ENCODE measurements around the gene CCDC60. TPM values are rescaled to one million over a fixed set of nuclear protein-coding genes. Genes with fewer than 3 reads are reported as not detected.
"Not testable (repeated sequence)": the region's sequence is repeated elsewhere in the genome, so short reads cannot be mapped to it uniquely, and the experiment has no call there.

The CCDC60 gene
- total RNA-seq, 1 donor from 2014 or later = not detected

DNA sequence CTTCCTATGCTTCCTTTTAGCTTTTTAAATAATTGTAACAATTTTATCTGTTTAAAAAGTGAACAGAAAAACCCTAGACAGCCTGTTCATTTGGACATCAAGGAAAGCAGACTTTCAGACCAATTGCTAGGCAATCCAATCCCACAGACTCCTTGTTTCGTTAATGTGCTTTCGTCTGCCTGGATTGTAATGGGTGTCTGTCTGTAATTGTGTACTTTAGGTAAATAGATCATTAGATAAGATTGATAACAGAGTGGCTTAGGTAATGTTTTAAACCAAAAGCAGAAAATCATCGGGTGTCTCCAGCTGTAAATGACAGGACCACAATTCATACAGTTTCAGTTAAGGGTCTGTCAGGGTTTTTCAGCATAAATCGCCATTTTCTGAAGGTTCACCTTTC lies 19.6 kb downstream of the CCDC60 start:
- Histone ChIP-seq H3K36me3 (no peaks in the 10 kb centered on the region), H3K27ac (no peak overlapping the region), H3K9me3 (peaks cover 6% of the 10 kb centered on the region), H3K27me3 (no peaks in the 10 kb centered on the region), H3K4me3 (no peak overlapping the region), H3K4me1 (no peaks in the 10 kb centered on the region)
- ATAC-seq = no peak
- no peak for TF ChIP-seq CTCF (IDR thresholded peaks at IDR 0.05)
- intact Hi-C loops (cut with DNase I) = no loop called here
- DNase-seq = no peak

GRCh38 chr12:119360366-119360765 lies 25.8 kb downstream of the CCDC60 start:
- H3K27me3 ChIP-seq; ATAC-seq; H3K4me3 ChIP-seq; intact Hi-C loops (cut with DNase I); H3K36me3 ChIP-seq; H3K27ac ChIP-seq; H3K9me3 ChIP-seq; DNase-seq; H3K4me1 ChIP-seq: not testable (repeated sequence)

DNA sequence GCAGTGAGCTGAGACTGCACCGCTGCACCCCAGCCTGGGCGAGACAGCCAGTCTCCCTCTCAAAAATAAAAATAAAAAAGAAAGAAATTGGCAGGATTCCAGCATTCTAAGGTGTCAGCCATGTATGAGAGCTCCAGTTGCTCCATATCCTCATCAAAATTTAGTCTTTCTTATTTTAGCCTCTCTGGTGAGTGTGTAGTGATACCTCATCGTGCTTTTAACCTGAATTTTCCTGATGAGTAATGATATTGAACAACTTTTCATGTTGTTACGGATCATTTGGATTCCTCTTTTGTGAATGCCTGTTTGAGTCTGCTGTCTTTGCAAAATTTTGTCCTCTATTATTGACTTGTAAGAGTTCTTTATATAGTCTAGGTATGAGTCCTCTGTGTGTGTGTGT lies 28.5 kb downstream of the CCDC60 start:
- Histone ChIP-seq H3K4me3 (no peak overlapping the region), H3K27ac (no peak overlapping the region), H3K9me3 (no peaks in the 10 kb centered on the region), H3K27me3 (no peaks in the 10 kb centered on the region), H3K4me1 (no peaks in the 10 kb centered on the region), H3K36me3 (no peaks in the 10 kb centered on the region)
- intact Hi-C loops (cut with DNase I) = no loop called here
- no peak for TF ChIP-seq CTCF (IDR thresholded peaks at IDR 0.05)
- DNase-seq (no peak), ATAC-seq (no peak)

- H3K4me1 ChIP-seq = no peaks in the 10 kb centered on the region
- DNase-seq (no peak), ATAC-seq (no peak)
- no peak for TF ChIP-seq CTCF (IDR thresholded peaks at IDR 0.05)
- no peak overlapping the region for H3K4me3 ChIP-seq
- H3K36me3 ChIP-seq = no peaks in the 10 kb centered on the region
- intact Hi-C loops (cut with DNase I) = no loop called here
- no peak overlapping the region for H3K27ac ChIP-seq
- H3K27me3 ChIP-seq = no peaks in the 10 kb centered on the region
- no peaks in the 10 kb centered on the region for H3K9me3 ChIP-seq
These were observed 29.0 kb downstream of the CCDC60 start for GRCh38 chr12:119363490-119363889.

- ATAC-seq (no peak), DNase-seq (no peak)
- no peak for TF ChIP-seq CTCF (IDR thresholded peaks at IDR 0.05)
- Histone ChIP-seq H3K27me3 (no peaks in the 10 kb centered on the region), H3K36me3 (no peaks in the 10 kb centered on the region), H3K4me1 (no peaks in the 10 kb centered on the region), H3K9me3 (no peaks in the 10 kb centered on the region), H3K4me3 (no peak overlapping the region), H3K27ac (no peak overlapping the region)
- intact Hi-C loops (cut with DNase I) = no loop called here
These were observed 30.9 kb downstream of the CCDC60 start for GRCh38 chr12:119365451-119365850.

- no peak for TF ChIP-seq CTCF (IDR thresholded peaks at IDR 0.05)
- no peak for DNase-seq
- H3K36me3 ChIP-seq = no peaks in the 10 kb centered on the region
- H3K4me3 ChIP-seq = no peak overlapping the region
- no peaks in the 10 kb centered on the region for H3K27me3 ChIP-seq
- intact Hi-C loops (cut with DNase I) = no loop called here
- no peak for ATAC-seq
- H3K9me3 ChIP-seq = no peaks in the 10 kb centered on the region
- H3K27ac ChIP-seq = no peak overlapping the region
- H3K4me1 ChIP-seq = no peaks in the 10 kb centered on the region
These were observed 31.5 kb downstream of the CCDC60 start for GRCh38 chr12:119366007-119366406.

Measured in upper lobe of right lung (tissue), 1 donor.